ENCODE measurements around the gene RNF146.
"Not testable (repeated sequence)": the region's sequence is repeated elsewhere in the genome, so short reads cannot be mapped to it uniquely, and the experiment has no call there.

The RNF146 gene

GRCh38 chr6:127266178-127266891 lies at the start of gene RNF146:
RNF146 (plus strand) TSS chr6:127266864; CDS start chr6:127280339, 13,475 bp downstream.
- no peak for FAIRE-seq

GRCh38 chr6:127219869-127220268 lies 46.8 kb upstream of the RNF146 start:
- no peak for FAIRE-seq

DNA sequence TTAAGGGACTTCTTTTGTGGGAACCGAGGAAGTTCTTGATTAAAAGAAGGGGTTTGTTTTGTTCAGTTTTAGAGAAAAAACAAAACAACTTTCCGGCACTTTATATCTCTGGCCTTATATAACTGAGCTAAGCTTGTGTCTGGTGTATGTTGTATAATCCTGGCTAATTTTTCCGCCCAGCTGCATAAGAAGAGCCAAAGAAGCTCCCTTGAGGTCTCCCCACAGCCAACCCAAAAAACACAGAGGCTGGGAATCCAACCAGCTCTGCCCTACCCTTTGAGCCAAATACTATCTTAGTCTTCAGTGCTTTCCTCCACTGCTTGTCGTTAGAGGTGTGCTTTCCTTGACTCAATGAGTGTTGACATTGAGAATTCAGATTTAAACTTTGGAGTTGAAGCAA lies 45.5 kb upstream of the RNF146 start:
- no peak for FAIRE-seq

DNA sequence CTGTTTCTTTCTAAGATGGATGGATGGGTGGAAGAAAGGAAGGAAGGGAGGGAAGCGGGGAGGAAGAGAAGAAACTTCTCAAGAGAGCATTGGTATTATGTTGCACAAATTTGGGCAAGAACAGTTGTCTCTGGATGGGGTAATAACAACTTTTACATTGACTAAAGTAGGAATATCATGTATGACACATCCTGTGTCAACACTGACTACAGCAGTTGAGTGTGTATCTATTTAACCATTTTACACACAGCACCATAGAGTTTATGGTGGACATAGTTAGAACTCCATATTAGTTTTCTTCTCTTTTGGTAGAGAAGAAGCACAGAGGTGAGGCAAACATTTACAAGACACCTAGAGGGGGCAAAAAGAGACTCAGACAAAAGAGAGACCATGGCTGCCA lies 44.2 kb upstream of the RNF146 start:
- no peak for FAIRE-seq

DNA sequence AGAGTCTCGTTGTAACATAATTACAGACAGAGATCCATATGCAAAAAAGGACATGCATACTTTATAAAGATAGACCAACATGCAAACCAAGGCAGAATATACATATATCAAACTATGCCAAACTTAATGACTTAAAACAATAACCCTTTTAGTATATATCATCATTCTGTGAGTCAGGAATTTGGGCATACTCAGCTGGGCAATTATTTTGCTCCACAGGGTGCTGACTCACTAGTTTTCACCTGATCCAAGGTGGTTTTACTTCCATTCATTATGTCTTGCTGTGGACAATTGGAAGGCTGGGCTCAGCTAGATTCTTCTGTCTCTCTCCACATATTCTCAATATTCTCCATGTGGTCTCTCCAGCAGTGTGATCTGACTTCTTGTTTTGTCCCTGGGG lies 41.2 kb upstream of the RNF146 start:
- FAIRE-seq = no peak

DNA sequence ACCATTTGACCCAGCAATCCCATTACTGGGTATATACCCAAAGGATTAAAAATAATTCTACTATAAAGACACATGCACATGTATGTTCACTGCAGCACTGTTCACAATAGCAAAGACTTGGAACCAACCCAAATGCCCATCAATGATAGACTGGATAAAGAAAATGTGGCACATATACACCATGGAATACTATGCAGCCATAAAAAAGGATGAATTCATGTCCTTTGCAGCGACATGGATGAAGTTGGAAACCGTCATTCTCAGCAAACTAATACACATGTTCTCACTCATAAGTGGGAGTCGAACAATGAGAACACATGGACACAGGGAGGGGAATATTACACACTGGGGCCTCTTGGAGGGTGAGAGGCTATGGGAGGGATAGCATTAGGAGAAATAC lies 32.8 kb upstream of the RNF146 start:
- not testable (repeated sequence) for FAIRE-seq

- FAIRE-seq = no peak
Measured at GRCh38 chr6:127243501-127243900, 23.2 kb upstream of the RNF146 start.

DNA sequence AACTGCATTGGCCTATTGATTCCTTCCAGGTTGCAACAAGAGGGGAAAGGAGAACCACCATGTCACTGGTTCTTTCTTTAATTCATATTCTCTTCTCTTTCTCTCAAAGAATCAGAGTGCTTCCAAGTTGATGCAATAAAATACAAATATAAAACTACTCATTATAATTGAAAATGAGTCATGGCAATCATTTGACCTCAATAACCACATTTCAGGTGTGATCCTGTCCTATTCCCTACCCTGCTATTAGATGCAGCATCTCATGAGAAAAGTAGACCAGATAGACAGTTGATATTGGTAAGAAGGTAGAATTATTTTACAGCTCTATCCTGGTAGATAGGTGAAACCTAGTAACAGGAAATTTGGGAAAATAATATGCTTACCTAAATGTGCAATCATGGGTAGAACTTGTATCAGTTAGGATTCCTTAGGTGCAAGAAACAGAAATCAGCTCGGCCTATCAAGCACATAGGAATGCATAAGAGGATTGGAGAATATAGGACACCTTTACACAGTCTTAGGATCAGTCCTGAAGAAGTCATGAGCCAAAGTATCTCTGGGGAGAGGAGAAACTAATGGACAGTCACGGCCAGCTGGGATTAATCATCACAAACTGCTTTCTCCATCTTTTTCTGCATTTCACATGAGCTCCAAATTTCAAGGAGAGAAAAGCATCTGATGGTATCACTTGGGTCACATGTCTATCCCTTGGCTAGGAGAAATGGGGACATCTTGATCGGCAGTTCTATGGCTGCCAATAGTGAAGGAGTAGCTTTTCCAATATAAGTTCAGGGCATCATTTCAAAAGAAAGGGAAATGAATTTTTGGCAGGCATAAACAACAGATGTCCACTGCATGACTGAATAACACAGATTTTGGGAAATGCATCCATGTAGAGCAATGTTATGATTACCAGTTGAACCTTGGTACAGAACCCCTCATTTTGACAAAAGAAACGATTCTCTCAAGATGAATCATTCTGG lies 19.3 kb upstream of the RNF146 start:
- FAIRE-seq = no peak

GRCh38 chr6:127249621-127250020 lies 17.0 kb upstream of the RNF146 start:
- FAIRE-seq = no peak

- no peak for FAIRE-seq
Measured at GRCh38 chr6:127255286-127255685, 11.4 kb upstream of the RNF146 start.

GRCh38 chr6:127262896-127263295 lies 3.8 kb upstream of the RNF146 start:
- no peak for FAIRE-seq

GRCh38 chr6:127263481-127263880 lies 3.2 kb upstream of the RNF146 start:
- no peak for FAIRE-seq

- FAIRE-seq = no peak
Measured at GRCh38 chr6:127266892-127267645, 405 bp downstream of the RNF146 start.

- FAIRE-seq = no peak
Measured at GRCh38 chr6:127267646-127268625, 1.3 kb downstream of the RNF146 start.

GRCh38 chr6:127272576-127272975 lies 5.9 kb downstream of the RNF146 start:
- FAIRE-seq = no peak

GRCh38 chr6:127273499-127273898 lies 6.8 kb downstream of the RNF146 start:
- no peak for FAIRE-seq

DNA sequence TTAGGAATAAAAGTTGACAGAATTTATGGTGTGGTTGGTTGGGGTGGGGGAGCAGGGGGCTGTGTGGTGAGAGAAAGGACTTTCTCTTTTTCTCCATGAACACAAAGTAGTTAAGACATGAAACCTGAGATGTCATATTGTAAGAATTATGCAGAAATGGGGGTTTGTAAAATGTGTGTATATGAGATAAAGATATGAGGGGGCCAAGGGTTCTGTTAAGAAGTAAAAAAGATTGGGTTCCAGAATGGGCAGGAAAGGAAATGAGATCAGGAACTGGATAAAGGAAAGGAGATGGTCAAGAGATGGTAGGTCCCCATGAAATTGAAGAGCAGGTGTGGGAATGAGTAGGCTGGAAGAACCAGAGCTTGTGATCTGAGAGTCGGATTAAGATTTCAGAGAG lies 9.7 kb downstream of the RNF146 start:
- no peak for FAIRE-seq

- no peak for FAIRE-seq
Measured at GRCh38 chr6:127277878-127278843, 11.5 kb downstream of the RNF146 start.

DNA sequence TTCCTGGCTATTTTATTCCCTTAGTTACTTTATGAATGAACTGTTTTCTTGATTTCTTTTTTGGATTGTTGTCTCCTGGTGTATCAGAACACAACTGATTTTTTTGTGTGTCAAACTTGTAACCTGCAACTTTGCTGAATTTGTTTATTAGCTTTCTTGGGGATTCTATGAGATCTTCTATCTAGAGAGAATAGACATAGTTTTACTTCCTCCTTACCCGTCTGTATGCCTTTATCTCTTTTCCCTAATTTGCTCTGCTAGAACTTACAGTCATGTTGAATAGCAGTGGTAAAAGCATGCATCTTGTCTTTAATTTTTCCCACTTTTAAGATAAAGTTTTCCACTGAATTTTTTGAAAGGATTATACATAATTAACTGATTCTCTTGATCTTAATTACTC lies 13.2 kb downstream of the RNF146 start:
- no peak for FAIRE-seq

DNA sequence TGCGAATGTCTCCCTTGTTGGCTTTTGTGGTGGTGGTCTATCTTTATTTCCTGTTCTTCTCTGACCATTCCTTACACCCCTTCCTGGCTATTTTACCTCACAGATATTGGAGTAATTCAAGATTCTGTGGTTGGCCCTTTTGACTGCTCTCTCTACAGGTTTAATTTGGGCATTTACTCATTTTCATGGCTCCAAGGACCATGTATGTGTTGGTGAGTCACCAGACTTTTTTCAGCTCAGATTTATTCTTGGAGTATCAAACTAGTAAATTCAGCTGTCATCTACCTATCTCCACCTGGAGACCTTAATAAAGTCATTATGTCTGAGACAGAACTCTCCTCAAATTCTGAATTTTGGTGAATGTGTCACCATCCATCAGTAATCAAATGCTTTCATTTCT lies 15.5 kb downstream of the RNF146 start:
- FAIRE-seq = no peak

DNA sequence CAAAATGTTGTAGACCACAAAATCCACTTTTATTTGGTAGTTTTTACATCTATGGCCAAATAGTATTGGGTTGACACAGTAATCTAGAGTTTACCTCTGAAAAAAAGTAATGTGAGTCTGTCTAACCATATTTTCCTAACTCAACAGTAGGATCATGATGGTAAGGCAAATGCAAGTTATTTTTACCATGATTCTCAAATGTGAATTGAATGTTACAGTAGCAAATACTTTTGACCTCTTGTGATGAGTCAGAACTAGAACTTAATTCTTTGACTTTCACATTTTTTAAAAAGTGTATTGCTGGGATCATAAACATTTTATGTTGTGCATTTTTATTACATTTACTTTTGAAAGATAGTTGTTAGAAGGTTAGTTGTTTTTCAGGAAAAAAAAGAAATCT lies 22.0 kb downstream of the RNF146 start:
- no peak for FAIRE-seq

Measured in TTC549 (cell line).